Measurements from ENCODE around the gene TENM4.

The TENM4 gene

DNA sequence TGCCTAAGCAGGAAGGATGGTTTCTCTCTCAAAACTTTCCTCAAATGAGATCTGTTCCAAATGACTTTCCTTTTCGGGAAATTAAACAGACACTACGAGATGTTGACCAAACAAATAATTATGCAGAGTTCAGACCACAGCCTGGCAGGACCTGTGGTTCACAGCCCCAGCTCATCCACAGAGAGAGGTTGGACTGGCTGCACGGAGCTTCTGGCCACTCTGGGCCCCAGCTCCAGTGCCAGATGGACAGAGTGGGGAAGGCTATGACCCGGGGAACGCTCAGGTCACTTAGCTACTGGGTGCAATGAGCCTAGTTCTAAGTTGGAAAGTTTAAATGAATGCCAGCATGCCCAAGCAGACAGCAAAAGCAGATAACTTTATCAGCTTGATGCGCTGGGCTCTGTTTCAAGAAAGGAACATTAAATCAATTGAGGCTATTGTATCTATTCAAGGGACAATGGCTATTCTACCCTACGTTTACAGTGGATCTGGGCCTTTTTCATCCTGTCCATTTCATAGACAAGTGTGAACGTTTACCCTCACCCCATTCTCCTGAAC, 710.5 kb downstream of the TENM4 start:
- H3K4me3 ChIP-seq (ENCODE audit: low read length), result no peak overlapping the region
- no peak for TF ChIP-seq ZNF274 (IDR thresholded peaks at IDR 0.05; ENCODE audit: low read depth, low read length)

- TF ChIP-seq ZNF274 (IDR thresholded peaks at IDR 0.05; ENCODE audit: low read depth, low read length), result no peak
- no peak overlapping the region for H3K4me3 ChIP-seq (ENCODE audit: low read length)
Measured at GRCh38 chr11:78727816-78728215, 713.0 kb downstream of the TENM4 start.

- no peak for TF ChIP-seq ZNF274 (IDR thresholded peaks at IDR 0.05; ENCODE audit: low read depth, low read length)
- H3K4me3 ChIP-seq (ENCODE audit: low read length), result no peak overlapping the region
Measured at GRCh38 chr11:78725200-78725599, 715.6 kb downstream of the TENM4 start.

GRCh38 chr11:78722786-78723185, 718.0 kb downstream of the TENM4 start:
- TF ChIP-seq ZNF274 (IDR thresholded peaks at IDR 0.05; ENCODE audit: low read depth, low read length), result no peak
- H3K4me3 ChIP-seq (ENCODE audit: low read length), result no peak overlapping the region

GRCh38 chr11:78720281-78720989, 720.4 kb downstream of the TENM4 start:
- TF ChIP-seq ZNF274 (IDR thresholded peaks at IDR 0.05; ENCODE audit: low read depth, low read length), result no peak
- no peak overlapping the region for H3K4me3 ChIP-seq (ENCODE audit: low read length)

DNA sequence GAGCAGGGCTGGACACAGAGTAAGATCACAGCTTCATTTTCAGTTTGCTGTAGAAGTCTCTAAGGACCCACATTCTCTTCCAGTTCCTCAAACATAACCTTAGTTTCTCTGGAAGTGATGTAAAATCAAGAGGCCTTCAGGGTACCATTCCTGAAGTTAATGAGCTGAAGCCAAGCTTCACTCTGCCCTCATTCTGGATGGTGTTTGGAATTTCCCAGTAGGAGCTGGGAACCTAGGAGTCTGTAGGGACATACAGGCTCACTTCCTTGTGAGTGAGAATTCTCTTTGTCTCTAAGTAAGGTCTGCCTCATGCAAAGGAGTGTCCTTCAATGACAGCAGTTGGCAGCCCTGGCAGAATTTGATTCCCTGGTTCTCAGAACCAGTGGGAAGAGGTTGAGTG, 723.8 kb downstream of the TENM4 start:
- no peak for TF ChIP-seq ZNF274 (IDR thresholded peaks at IDR 0.05; ENCODE audit: low read depth, low read length)
- no peak overlapping the region for H3K4me3 ChIP-seq (ENCODE audit: low read length)

- no peak for TF ChIP-seq ZNF274 (IDR thresholded peaks at IDR 0.05; ENCODE audit: low read depth, low read length)
- no peak overlapping the region for H3K4me3 ChIP-seq (ENCODE audit: low read length)
Measured at GRCh38 chr11:78715639-78716311, 725.1 kb downstream of the TENM4 start.

GRCh38 chr11:78714539-78714938, 726.3 kb downstream of the TENM4 start:
- H3K4me3 ChIP-seq (ENCODE audit: low read length), result no peak overlapping the region
- TF ChIP-seq ZNF274 (IDR thresholded peaks at IDR 0.05; ENCODE audit: low read depth, low read length), result no peak

GRCh38 chr11:78711735-78712134, 729.1 kb downstream of the TENM4 start:
- no peak for TF ChIP-seq ZNF274 (IDR thresholded peaks at IDR 0.05; ENCODE audit: low read depth, low read length)
- H3K4me3 ChIP-seq (ENCODE audit: low read length), result no peak overlapping the region

DNA sequence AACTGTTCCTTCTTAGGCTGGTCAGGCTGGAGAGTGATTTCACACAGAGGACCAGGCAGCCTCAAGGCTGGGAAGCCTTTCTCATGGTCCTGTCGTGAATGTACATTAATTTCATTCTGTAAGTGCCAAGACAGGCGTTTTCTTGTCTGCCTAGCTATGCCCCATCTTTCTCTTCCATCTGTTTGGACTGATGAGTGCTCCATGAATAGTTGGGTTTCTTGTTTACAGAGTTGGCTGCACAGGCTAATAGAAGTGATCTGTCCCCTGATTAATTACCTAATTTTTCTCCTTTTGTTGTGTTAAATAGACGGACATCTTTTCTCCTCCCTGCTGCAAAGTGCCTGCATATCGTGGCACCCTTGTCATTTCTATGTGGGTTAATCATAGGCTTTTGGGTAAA, 730.4 kb downstream of the TENM4 start:
- no peak for TF ChIP-seq ZNF274 (IDR thresholded peaks at IDR 0.05; ENCODE audit: low read depth, low read length)

GRCh38 chr11:78708388-78708787, 732.4 kb downstream of the TENM4 start:
- TF ChIP-seq ZNF274 (IDR thresholded peaks at IDR 0.05; ENCODE audit: low read depth, low read length), result no peak
- no peak overlapping the region for H3K4me3 ChIP-seq (ENCODE audit: low read length)

More for the DNA sequence above, 730.4 kb downstream of the TENM4 start:
- H3K4me3 ChIP-seq (ENCODE audit: low read length), result no peak overlapping the region

DNA sequence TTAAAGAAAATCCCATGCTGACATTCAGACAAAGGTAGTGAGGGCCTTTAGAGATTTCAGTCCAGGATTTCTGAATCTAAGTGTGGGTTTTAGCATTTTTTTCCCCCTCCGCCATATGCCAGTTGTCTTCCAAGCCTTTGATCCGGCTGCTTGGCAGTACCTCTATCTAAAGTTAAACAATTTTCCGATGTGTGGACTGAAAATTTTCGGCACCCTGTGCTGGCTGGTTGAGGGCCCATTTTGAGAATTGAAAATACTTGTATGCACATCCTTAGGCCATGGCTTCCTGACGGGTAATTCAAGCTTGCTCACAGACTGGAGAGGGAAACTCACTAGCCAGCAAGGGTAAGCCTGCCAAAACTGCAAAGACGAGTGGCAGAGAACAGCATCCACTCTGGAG, 734.3 kb downstream of the TENM4 start:
- no peak for TF ChIP-seq ZNF274 (IDR thresholded peaks at IDR 0.05; ENCODE audit: low read depth, low read length)
- H3K4me3 ChIP-seq (ENCODE audit: low read length), result no peak overlapping the region

GRCh38 chr11:78704811-78705210, 736.0 kb downstream of the TENM4 start:
- no peak for TF ChIP-seq ZNF274 (IDR thresholded peaks at IDR 0.05; ENCODE audit: low read depth, low read length)
- H3K4me3 ChIP-seq (ENCODE audit: low read length), result no peak overlapping the region

- no peak overlapping the region for H3K4me3 ChIP-seq (ENCODE audit: low read length)
- no peak for TF ChIP-seq ZNF274 (IDR thresholded peaks at IDR 0.05; ENCODE audit: low read depth, low read length)
Measured at GRCh38 chr11:78699609-78700135, 741.2 kb downstream of the TENM4 start.

DNA sequence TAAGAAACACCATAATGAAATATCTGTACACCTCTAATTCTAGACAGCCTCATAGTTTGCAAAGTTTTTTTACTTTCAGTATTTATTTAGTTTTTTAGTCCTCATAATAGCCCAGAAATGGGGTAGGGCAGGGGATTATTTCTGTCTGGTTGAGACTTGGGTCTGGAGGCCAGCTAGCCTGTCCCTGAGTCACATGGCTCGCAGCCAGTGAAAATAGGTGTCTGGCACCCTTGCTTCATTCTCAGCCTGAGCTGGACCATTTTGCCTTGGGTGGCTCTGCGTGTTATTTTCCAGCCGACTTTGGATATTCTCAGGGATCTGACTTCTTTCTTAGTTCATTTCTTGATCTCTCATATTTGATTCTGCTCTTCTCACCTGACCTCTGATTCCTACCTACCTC, 742.2 kb downstream of the TENM4 start:
- no peak for TF ChIP-seq ZNF274 (IDR thresholded peaks at IDR 0.05; ENCODE audit: low read depth, low read length)
- H3K4me3 ChIP-seq (ENCODE audit: low read length), result no peak overlapping the region
